Vagina (tissue), 2 donors: Measurements from ENCODE around the gene PEPD. TPM values are rescaled to one million over a fixed set of nuclear protein-coding genes. Genes with fewer than 3 reads are reported as not detected.

Experiments
- DNase-seq, 2 donors: peaks; one replicate each; pipeline ENCODE4 v3.0.0-alpha.2; 2017; ENCODE audit errors: extremely low spot score in 2 of 2
- H3K27ac ChIP-seq: fragments of 200-600 bp; sonication (generic); one replicate; pipeline ENCODE4 v1.5.1; 2019
- H3K27me3 ChIP-seq: fragments of 200-600 bp; sonication (generic); one replicate; pipeline ENCODE4 v1.5.1; 2019
- H3K36me3 ChIP-seq, 2 donors: fragments of 200-600 bp; sonication (generic); one replicate each; pipeline ENCODE4 v1.5.1; 2017 to 2019
- H3K4me1 ChIP-seq: fragments of 200-600 bp; sonication (generic); one replicate; pipeline ENCODE4 v1.5.1; 2019
- H3K4me3 ChIP-seq, 2 donors: fragments of 200-600 bp; sonication (generic); 1 replicate in 1 of 2; 2 replicates in 1 of 2; pipeline ENCODE4 v1.5.1; 2016 to 2019
- H3K9me3 ChIP-seq: fragments of 200-600 bp; sonication (generic); one replicate; pipeline ENCODE4 v1.5.1; 2019
- CTCF ChIP-seq, 3 experiments: fragments of 450-650 bp in 2 of 3; fragments of 200-600 bp in 1 of 3; sonication (generic) in 1 of 3; IDR thresholded peaks; one replicate each; pipeline ENCODE4 v1.5.1; 2017 to 2019; ENCODE audit warnings: antibody characterized with exemption in 3 of 3, mild to moderate bottlenecking in 2 of 3, moderate library complexity in 2 of 3
- POLR2A ChIP-seq, 2 donors: fragments of 450-650 bp; IDR thresholded peaks; one replicate each; pipeline ENCODE4 v1.6.1; 2017; ENCODE audit warnings: antibody characterized with exemption in 2 of 2, mild to moderate bottlenecking in 2 of 2, moderate library complexity in 2 of 2
- POLR2AphosphoS5 ChIP-seq, 2 donors: sonication (generic); formaldehyde crosslinking; IDR thresholded peaks; one replicate each; pipeline ENCODE4 v1.9.0; 2017; ENCODE audit warnings: antibody characterized with exemption in 2 of 2, mild to moderate bottlenecking in 2 of 2, low read depth in 1 of 2; ENCODE audit not compliant: insufficient read depth in 1 of 2
- intact Hi-C: fragments of 100-400 bp; cut with DNase I; formaldehyde crosslinking; loops from one replicate; pipeline ENCODE4 v1.15.1; 2023
- total RNA-seq: library from RNA; depleted of rRNA; stranded (reverse); fragments of >200 nt; gene quantifications from one replicate; pipeline ENCODE4 v1.2.3, GENCODE V29; 2016

Gene PEPD
- total RNA-seq, 1 donor from 2014 or later: 61.9 TPM

GRCh38 chr19:33373453-33374235, 147.9 kb downstream of the PEPD start, which contains the start of gene CEBPG:
TSS of gene CEBPG (plus strand) at chr19:33373709. CDS start at chr19:33379240, 5,531 bp downstream.
- Histone ChIP-seq H3K4me1 (peaks cover 54% of the 10 kb centered on the region), H3K27ac (peak within 1 kb of the TSS; percentile 94), H3K27me3 (no peaks in the 10 kb centered on the region), H3K9me3 (no peaks in the 10 kb centered on the region), H3K36me3 (no peaks in the 10 kb centered on the region), H3K4me3 (peak within 1 kb of the TSS; percentile 64 to 83)
- peak in 1 of 2 donors; percentile 96 for DNase-seq
- intact Hi-C loops: loop anchor here (5.0 kb wide), 1 partner anchor 71 kb away; the partner anchor contains the start of gene CEBPA
- TF ChIP-seq POLR2A (IDR thresholded peaks at IDR 0.05) (peak in 1 of 2 donors; percentile 82), POLR2AphosphoS5 (IDR thresholded peaks at IDR 0.05; ENCODE audit: insufficient read depth in 1 of 2, low read depth in 1 of 2) (peak in 1 of 2 donors; percentile 74), CTCF (IDR thresholded peaks at IDR 0.05) (no peak)

GRCh38 chr19:33370783-33371182, 150.8 kb downstream of the PEPD start:
- no peaks in the 10 kb centered on the region for H3K27me3 ChIP-seq
- no peaks in the 10 kb centered on the region for H3K9me3 ChIP-seq
- no peak for DNase-seq
- H3K4me1 ChIP-seq: peaks cover 29% of the 10 kb centered on the region
- H3K4me3 ChIP-seq: no peak overlapping the region
- no peak overlapping the region for H3K27ac ChIP-seq
- intact Hi-C loops: loop anchor here (5.0 kb wide), 1 partner anchor 68 kb away; the partner anchor contains the start of gene CEBPA
- H3K36me3 ChIP-seq: no peaks in the 10 kb centered on the region
- TF ChIP-seq POLR2A (IDR thresholded peaks at IDR 0.05) (no peak), CTCF (IDR thresholded peaks at IDR 0.05) (no peak), POLR2AphosphoS5 (IDR thresholded peaks at IDR 0.05; ENCODE audit: insufficient read depth in 1 of 2, low read depth in 1 of 2) (no peak)

- H3K36me3 ChIP-seq: no peaks in the 10 kb centered on the region
- H3K9me3 ChIP-seq: no peaks in the 10 kb centered on the region
- H3K4me3 ChIP-seq: no peak overlapping the region
- no peak for TF ChIP-seq POLR2A (IDR thresholded peaks at IDR 0.05)
- TF ChIP-seq CTCF (IDR thresholded peaks at IDR 0.05): no peak
- TF ChIP-seq POLR2AphosphoS5 (IDR thresholded peaks at IDR 0.05; ENCODE audit: insufficient read depth in 1 of 2, low read depth in 1 of 2): no peak
- H3K4me1 ChIP-seq: peaks cover 13% of the 10 kb centered on the region
- intact Hi-C loops: no loop called here
- no peak for DNase-seq
- no peak overlapping the region for H3K27ac ChIP-seq
- no peaks in the 10 kb centered on the region for H3K27me3 ChIP-seq
Observed at GRCh38 chr19:33368074-33368864, 153.3 kb downstream of the PEPD start.

GRCh38 chr19:33366897-33367296, 154.7 kb downstream of the PEPD start:
- DNase-seq: no peak
- H3K9me3 ChIP-seq: no peaks in the 10 kb centered on the region
- H3K4me1 ChIP-seq: peaks cover 6% of the 10 kb centered on the region
- intact Hi-C loops: no loop called here
- no peak overlapping the region for H3K27ac ChIP-seq
- no peak overlapping the region for H3K4me3 ChIP-seq
- H3K36me3 ChIP-seq: no peaks in the 10 kb centered on the region
- no peaks in the 10 kb centered on the region for H3K27me3 ChIP-seq
- TF ChIP-seq POLR2AphosphoS5 (IDR thresholded peaks at IDR 0.05; ENCODE audit: insufficient read depth in 1 of 2, low read depth in 1 of 2) (no peak), POLR2A (IDR thresholded peaks at IDR 0.05) (no peak), CTCF (IDR thresholded peaks at IDR 0.05) (no peak)
